DND-41 (cell line): Measurements from ENCODE around the gene SSTR3.

Source experiments
- ATAC-seq: fragments of 200-7000 bp; cut with Tn5 transposase; 3 replicates; pipeline ENCODE4 v1.9.1; 2021; ENCODE audit warnings: low read depth; ENCODE audit not compliant: insufficient read depth
- DNase-seq: peaks from one replicate; pipeline ENCODE4 v3.0.0-alpha.2; 2020
- H2AFZ ChIP-seq: 2 replicates; pipeline ENCODE4 v1.6.0; 2012; ENCODE audit warnings: low read depth, low read length
- H3K27ac ChIP-seq: 2 replicates; pipeline ENCODE4 v1.5.1; 2012; ENCODE audit warnings: low read length, inconsistent platforms
- H3K27me3 ChIP-seq: fragments of 200-600 bp; sonication (generic); 2 replicates; pipeline ENCODE4 v1.6.0; 2012; ENCODE audit warnings: low read length, mild to moderate bottlenecking, inconsistent platforms; ENCODE audit not compliant: insufficient read depth, poor library complexity
- H3K36me3 ChIP-seq: 2 replicates; pipeline ENCODE4 v1.5.1; 2012; ENCODE audit warnings: low read length, inconsistent platforms; ENCODE audit not compliant: insufficient read depth
- H3K4me1 ChIP-seq: 2 replicates; pipeline ENCODE4 v1.5.1; 2012; ENCODE audit warnings: mild to moderate bottlenecking, low read length; ENCODE audit not compliant: insufficient read depth
- H3K4me2 ChIP-seq: 2 replicates; pipeline ENCODE4 v1.6.0; 2012; ENCODE audit warnings: mild to moderate bottlenecking, moderate library complexity, low read length, inconsistent platforms; ENCODE audit not compliant: insufficient read depth
- H3K4me3 ChIP-seq, 2 experiments: fragments of 200-600 bp in 1 of 2; shearing (Covaris generic) in 1 of 2; 2 replicates each; pipeline ENCODE4 v1.5.1; 2012 to 2016; ENCODE audit warnings: inconsistent platforms in 2 of 2, low read length in 2 of 2, mild to moderate bottlenecking in 2 of 2, low read depth in 1 of 2, moderate library complexity in 1 of 2
- H3K79me2 ChIP-seq: 2 replicates; pipeline ENCODE4 v1.6.0; 2012; ENCODE audit warnings: low read length, inconsistent platforms; ENCODE audit not compliant: insufficient read depth
- H3K9ac ChIP-seq: 2 replicates; pipeline ENCODE4 v1.6.0; 2012; ENCODE audit warnings: low read depth, mild to moderate bottlenecking, inconsistent platforms, low read length, moderate library complexity
- H3K9me3 ChIP-seq: 2 replicates; pipeline ENCODE4 v1.5.1; 2012; ENCODE audit warnings: low read length, moderate library complexity, mild to moderate bottlenecking, inconsistent platforms; ENCODE audit not compliant: insufficient read depth, severe bottlenecking
- H4K20me1 ChIP-seq: 2 replicates; pipeline ENCODE4 v1.6.0; 2012; ENCODE audit warnings: low read length; ENCODE audit not compliant: insufficient read depth
- CTCF ChIP-seq: IDR thresholded peaks from 2 replicates; pipeline ENCODE4 v1.5.1; 2012; ENCODE audit warnings: borderline replicate concordance, low read length, moderate library complexity, mild to moderate bottlenecking; ENCODE audit not compliant: poor library complexity, severe bottlenecking; ENCODE audit errors: extremely low read depth
- EZH2 ChIP-seq: IDR thresholded peaks from 3 replicates; pipeline ENCODE4 v1.6.1; 2012; ENCODE audit warnings: borderline replicate concordance, low read depth, mild to moderate bottlenecking, moderate library complexity, low read length, inconsistent platforms; ENCODE audit not compliant: severe bottlenecking

SSTR3 gene

GRCh38 chr22:37211866-37212173 lies 457 bp downstream of the SSTR3 start:
- Histone ChIP-seq H3K4me2 (no peak overlapping the region), H4K20me1 (no peaks in the 10 kb centered on the region), H3K36me3 (no peaks in the 10 kb centered on the region), H3K4me3 (no peak overlapping the region), H3K9ac (no peak overlapping the region), H3K27me3 (no peaks in the 10 kb centered on the region), H3K9me3 (no peaks in the 10 kb centered on the region), H3K79me2 (no peaks in the 10 kb centered on the region), H3K27ac (no peak overlapping the region), H2AFZ (no peak overlapping the region), H3K4me1 (no peaks in the 10 kb centered on the region)
- DNase-seq (no peak), ATAC-seq (no peak)
- TF ChIP-seq CTCF, result no peak
- TF ChIP-seq EZH2, result no peak

GRCh38 chr22:37211075-37211865 lies 1.0 kb downstream of the SSTR3 start:
- Histone ChIP-seq H3K4me1 (no peaks in the 10 kb centered on the region), H3K27ac (no peak overlapping the region), H3K9ac (no peak overlapping the region), H3K36me3 (no peaks in the 10 kb centered on the region), H2AFZ (no peak overlapping the region), H3K9me3 (no peaks in the 10 kb centered on the region), H3K4me2 (no peak overlapping the region), H4K20me1 (no peaks in the 10 kb centered on the region), H3K4me3 (no peak overlapping the region), H3K27me3 (no peaks in the 10 kb centered on the region), H3K79me2 (no peaks in the 10 kb centered on the region)
- DNase-seq (no peak), ATAC-seq (no peak)
- TF ChIP-seq EZH2 (no peak), CTCF (no peak)

- H3K27me3 ChIP-seq, result no peaks in the 10 kb centered on the region
- no peak for ATAC-seq
- no peak overlapping the region for H3K4me3 ChIP-seq
- H3K4me1 ChIP-seq, result no peaks in the 10 kb centered on the region
- H2AFZ ChIP-seq, result no peak overlapping the region
- DNase-seq, result no peak
- no peaks in the 10 kb centered on the region for H3K9me3 ChIP-seq
- H4K20me1 ChIP-seq, result no peaks in the 10 kb centered on the region
- TF ChIP-seq CTCF, result no peak
- no peak for TF ChIP-seq EZH2
- H3K27ac ChIP-seq, result no peak overlapping the region
- no peaks in the 10 kb centered on the region for H3K36me3 ChIP-seq
- no peak overlapping the region for H3K9ac ChIP-seq
- H3K4me2 ChIP-seq, result no peak overlapping the region
- no peaks in the 10 kb centered on the region for H3K79me2 ChIP-seq
Observed at GRCh38 chr22:37210041-37210803, 2.1 kb downstream of the SSTR3 start.
